A673 (cell line): ENCODE measurements around the gene CDKN2B. TPM values are rescaled to one million over a fixed set of nuclear protein-coding genes. Genes with fewer than 3 reads are reported as not detected.

Source experiments
- BruUV-seq: library from RNA; stranded (reverse); fragments of 400-500 nt; replicated peaks from 2 replicates; lab custom pipeline; 2021; lab: Mats Ljungman, UMichigan
- CTCF ChIA-PET: fragments of 300-600 bp; sonication (Branson Sonifier 250); formaldehyde crosslinking; loops from one replicate; lab custom pipeline; 2022; ENCODE audit warnings: antibody characterized with exemption; lab: Charles Lee
- POLR2A ChIA-PET: fragments of 300-600 bp; sonication (Branson Sonifier 250); formaldehyde crosslinking; loops from one replicate; lab custom pipeline; 2022; ENCODE audit warnings: antibody characterized with exemption; ENCODE audit not compliant: low non-redundant PET; lab: Charles Lee
- DNase-seq: peaks from one replicate; pipeline ENCODE4 v3.0.0-alpha.2; 2015; ENCODE audit warnings: low spot score
- H3K27ac ChIP-seq: fragments of 200-600 bp; sonication (generic); 2 replicates; pipeline ENCODE4 v1.5.1; 2016; ENCODE audit warnings: mixed run types, low read depth, mild to moderate bottlenecking, mixed read lengths, antibody characterized with exemption, low read length; ENCODE audit not compliant: poor library complexity, severe bottlenecking
- H3K27me3 ChIP-seq: fragments of 200-600 bp; sonication (generic); replicated peaks from 2 replicates; pipeline ENCODE4 v1.6.1; 2017; ENCODE audit warnings: mixed run types, low read depth, mild to moderate bottlenecking, mixed read lengths, antibody characterized with exemption, low read length; ENCODE audit not compliant: insufficient read depth, poor library complexity
- H3K36me3 ChIP-seq: fragments of 200-600 bp; sonication (generic); 2 replicates; pipeline ENCODE4 v1.6.1; 2016; ENCODE audit warnings: mixed run types, mild to moderate bottlenecking, mixed read lengths, antibody characterized with exemption, low read length; ENCODE audit not compliant: insufficient read depth, poor library complexity, severe bottlenecking
- H3K4me1 ChIP-seq: fragments of 200-600 bp; sonication (generic); 2 replicates; pipeline ENCODE4 v1.6.1; 2017; ENCODE audit warnings: mixed run types, mild to moderate bottlenecking, mixed read lengths, antibody characterized with exemption, low read length; ENCODE audit not compliant: insufficient read depth, poor library complexity, severe bottlenecking
- H3K4me3 ChIP-seq: fragments of 200-600 bp; sonication (generic); 2 replicates; pipeline ENCODE4 v1.5.1; 2016; ENCODE audit warnings: low read depth, mixed run types, mild to moderate bottlenecking, mixed read lengths, low read length; ENCODE audit not compliant: poor library complexity, severe bottlenecking
- H3K9me3 ChIP-seq: fragments of 200-600 bp; sonication (generic); 2 replicates; pipeline ENCODE4 v1.6.1; 2016; ENCODE audit warnings: mixed run types, low read depth, mild to moderate bottlenecking, mixed read lengths, antibody characterized with exemption, low read length; ENCODE audit not compliant: poor library complexity, severe bottlenecking
- CTCF ChIP-seq: fragments of 300-800, 200-600 bp; sonication (generic); conservative IDR thresholded peaks from 2 replicates; pipeline ENCODE4 v1.5.1; 2017; ENCODE audit warnings: low read depth, mild to moderate bottlenecking, antibody characterized with exemption, low read length, moderate library complexity, mixed read lengths
- EZH2 ChIP-seq: fragments of 200-600 bp; sonication (generic); IDR thresholded peaks from 2 replicates; pipeline ENCODE4 v1.6.1; 2017; ENCODE audit warnings: borderline replicate concordance, low read depth, mild to moderate bottlenecking, mixed read lengths, antibody characterized with exemption, low read length; ENCODE audit not compliant: poor library complexity, severe bottlenecking
- intact Hi-C: fragments of 100-400 bp; cut with micrococcal nuclease; formaldehyde crosslinking; loops from one replicate; pipeline ENCODE4 v1.10.0; 2022; ENCODE audit not compliant: unreplicated experiment
- total RNA-seq: library from RNA; stranded (reverse); gene quantifications from 2 replicates; pipeline ENCODE4 v1.2.3, GENCODE V29; 2021

Gene CDKN2B
- total RNA-seq, 1 experiment from 2014 or later, result not detected

DNA sequence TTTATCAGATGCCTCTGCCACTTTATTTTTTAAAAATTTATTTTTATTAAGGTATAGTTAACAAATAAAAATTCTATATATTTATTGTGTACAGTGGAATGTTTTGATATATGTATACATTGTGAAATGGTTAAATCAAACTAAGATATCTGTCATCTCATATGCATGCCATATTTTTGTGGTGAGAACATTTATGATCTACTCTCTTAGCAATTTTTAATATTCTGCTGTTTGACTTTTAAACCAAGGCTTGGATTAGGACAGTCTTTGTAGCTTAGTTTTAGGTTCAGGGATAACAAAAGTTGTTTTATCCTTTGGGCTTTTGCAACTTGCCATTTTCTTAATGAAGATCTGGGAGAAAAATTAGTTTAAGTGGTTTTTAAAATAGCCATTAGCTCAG, 46.0 kb upstream of the CDKN2B start:
- ChIA-PET CTCF (no interaction called here), POLR2A (no interaction called here)
- Histone ChIP-seq H3K9me3 (no peaks in the 10 kb centered on the region), H3K36me3 (no peaks in the 10 kb centered on the region), H3K4me1 (no peaks in the 10 kb centered on the region), H3K4me3 (no peak overlapping the region), H3K27ac (no peak overlapping the region), H3K27me3 (no peaks in the 10 kb centered on the region)
- no peak for TF ChIP-seq CTCF
- no peak for TF ChIP-seq EZH2
- no peak for DNase-seq
- intact Hi-C loops, result no loop called here
- no TSS peak for BruUV-seq

GRCh38 chr9:22054529-22054928, 45.4 kb upstream of the CDKN2B start:
- Histone ChIP-seq H3K27me3 (no peaks in the 10 kb centered on the region), H3K27ac (no peak overlapping the region), H3K4me3 (no peak overlapping the region), H3K4me1 (no peaks in the 10 kb centered on the region), H3K36me3 (no peaks in the 10 kb centered on the region), H3K9me3 (no peaks in the 10 kb centered on the region)
- POLR2A ChIA-PET, result no interaction called here
- CTCF ChIA-PET, result no interaction called here
- TF ChIP-seq CTCF (no peak), EZH2 (no peak)
- BruUV-seq, result no TSS peak
- no peak for DNase-seq
- intact Hi-C loops, result no loop called here

GRCh38 chr9:22054076-22054475, 45.0 kb upstream of the CDKN2B start:
- ChIA-PET POLR2A (no interaction called here), CTCF (no interaction called here)
- intact Hi-C loops, result no loop called here
- Histone ChIP-seq H3K27me3 (no peaks in the 10 kb centered on the region), H3K36me3 (no peaks in the 10 kb centered on the region), H3K27ac (no peak overlapping the region), H3K4me3 (no peak overlapping the region), H3K4me1 (no peaks in the 10 kb centered on the region), H3K9me3 (no peaks in the 10 kb centered on the region)
- DNase-seq, result no peak
- BruUV-seq, result no TSS peak
- TF ChIP-seq CTCF, result no peak
- TF ChIP-seq EZH2, result no peak
